GM21360 (cell line): ENCODE data around the gene NAT8L.
"Not testable (repeated sequence)": the region's sequence is repeated elsewhere in the genome, so short reads cannot be mapped to it uniquely, and the experiment has no call there.

Experiments used
- ATAC-seq: cut with Tn5 transposase; IDR thresholded peaks from one replicate; pipeline ENCODE4 v1.9.1; 2021; ENCODE audit warnings: mild to moderate bottlenecking, moderate library complexity; ENCODE audit not compliant: unreplicated experiment

NAT8L gene, protein sequence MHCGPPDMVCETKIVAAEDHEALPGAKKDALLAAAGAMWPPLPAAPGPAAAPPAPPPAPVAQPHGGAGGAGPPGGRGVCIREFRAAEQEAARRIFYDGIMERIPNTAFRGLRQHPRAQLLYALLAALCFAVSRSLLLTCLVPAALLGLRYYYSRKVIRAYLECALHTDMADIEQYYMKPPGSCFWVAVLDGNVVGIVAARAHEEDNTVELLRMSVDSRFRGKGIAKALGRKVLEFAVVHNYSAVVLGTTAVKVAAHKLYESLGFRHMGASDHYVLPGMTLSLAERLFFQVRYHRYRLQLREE

DNA sequence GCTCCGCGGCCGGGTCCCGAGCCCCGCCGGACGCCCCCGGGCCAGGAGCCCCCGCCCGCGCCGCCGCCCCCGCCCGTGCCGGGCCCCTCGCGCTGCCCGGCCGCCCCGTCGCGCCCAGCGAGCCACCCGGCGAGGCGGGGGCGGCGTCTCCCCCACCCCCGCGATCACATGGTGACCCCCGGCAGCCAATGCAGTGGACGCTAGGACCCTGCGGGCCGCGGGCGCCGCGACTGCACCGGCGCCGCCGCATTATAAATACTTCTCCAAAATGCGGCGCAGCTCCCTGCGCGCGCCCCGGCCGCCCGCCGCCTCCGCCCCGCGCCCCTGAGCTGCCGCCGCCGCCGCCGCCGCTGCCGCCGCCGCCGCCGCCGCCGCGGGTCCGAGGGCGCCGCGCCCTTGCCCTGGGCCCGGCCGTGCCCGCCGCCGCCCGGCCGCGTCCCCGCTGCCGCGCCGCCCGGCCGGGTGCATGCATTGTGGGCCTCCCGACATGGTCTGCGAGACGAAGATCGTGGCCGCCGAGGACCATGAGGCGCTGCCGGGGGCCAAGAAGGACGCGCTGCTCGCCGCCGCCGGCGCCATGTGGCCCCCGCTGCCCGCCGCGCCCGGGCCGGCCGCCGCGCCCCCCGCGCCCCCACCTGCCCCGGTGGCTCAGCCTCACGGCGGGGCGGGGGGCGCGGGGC, at the start of gene NAT8L:
TSS of gene NAT8L (plus strand) at position 282 of the 680 bp plus-strand sequence. CDS start at position 467, 185 bp downstream.
- no peak for ATAC-seq

- ATAC-seq: no peak
Observed at GRCh38 chr4:2009651-2010233, 49.4 kb upstream of the NAT8L start.

- no peak for ATAC-seq
Observed at GRCh38 chr4:2011583-2011982, 47.5 kb upstream of the NAT8L start.

DNA sequence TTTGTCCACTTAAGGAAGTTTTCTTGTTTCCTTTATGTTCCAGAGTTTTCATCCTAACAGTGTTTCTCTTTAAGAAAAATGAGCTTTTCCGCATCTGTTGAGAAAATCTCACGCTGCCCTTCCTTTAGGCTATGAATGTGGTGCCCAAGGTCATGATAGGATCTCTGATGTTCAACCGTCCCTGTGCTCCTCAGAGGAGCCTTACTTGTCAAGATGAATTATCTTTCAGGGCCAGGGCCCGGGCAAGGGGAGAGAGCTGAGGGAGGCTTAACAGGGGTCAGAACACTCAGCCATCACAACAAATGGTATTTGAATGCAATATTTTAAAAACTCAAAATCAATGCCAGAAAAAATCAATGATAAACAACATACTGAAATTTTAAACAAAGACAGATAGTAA, 44.1 kb upstream of the NAT8L start:
- no peak for ATAC-seq

- not testable (repeated sequence) for ATAC-seq
Observed at GRCh38 chr4:2021358-2022018, 37.6 kb upstream of the NAT8L start.

DNA sequence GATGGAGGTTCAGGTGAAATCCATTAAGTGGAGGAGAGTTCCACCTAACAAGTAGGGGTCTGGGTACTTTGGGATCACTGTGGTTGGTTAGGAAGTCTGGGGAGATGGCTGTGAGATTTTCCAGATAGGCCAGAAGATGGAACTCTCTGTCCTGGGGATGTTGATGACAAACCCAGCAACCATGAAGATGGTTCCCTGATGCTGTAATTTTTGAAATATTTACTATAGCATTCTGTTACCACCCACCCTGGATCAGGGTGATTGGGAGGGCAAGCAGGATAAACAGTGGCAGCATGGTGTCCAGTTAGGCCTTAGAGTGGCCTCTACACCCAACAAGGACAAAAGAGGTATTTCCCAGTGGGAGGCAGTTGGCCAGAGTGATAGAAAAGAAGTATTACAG, 34.4 kb upstream of the NAT8L start:
- no peak for ATAC-seq

- no peak for ATAC-seq
Observed at GRCh38 chr4:2025817-2026216, 33.3 kb upstream of the NAT8L start.

DNA sequence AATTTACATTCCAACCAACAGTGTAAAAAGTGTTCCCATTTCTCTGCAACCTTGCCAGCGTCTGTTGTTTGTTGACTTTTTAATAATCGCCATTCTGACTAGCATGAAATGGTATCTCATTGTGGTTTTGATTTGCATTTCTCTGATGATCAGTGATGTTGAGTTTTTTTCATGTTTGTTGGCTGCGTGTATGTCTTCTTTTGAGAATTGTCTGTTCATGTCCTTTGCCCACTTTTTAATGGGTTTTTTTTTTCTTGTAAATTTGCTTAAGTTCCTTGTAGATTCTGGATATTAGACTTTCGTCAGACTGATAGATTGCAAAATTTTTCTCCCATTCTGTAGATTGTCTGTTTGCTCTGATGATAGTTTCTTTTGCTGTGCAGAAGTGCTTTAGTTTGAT, 32.0 kb upstream of the NAT8L start:
- not testable (repeated sequence) for ATAC-seq

GRCh38 chr4:2031161-2031560, 28.0 kb upstream of the NAT8L start:
- not testable (repeated sequence) for ATAC-seq

DNA sequence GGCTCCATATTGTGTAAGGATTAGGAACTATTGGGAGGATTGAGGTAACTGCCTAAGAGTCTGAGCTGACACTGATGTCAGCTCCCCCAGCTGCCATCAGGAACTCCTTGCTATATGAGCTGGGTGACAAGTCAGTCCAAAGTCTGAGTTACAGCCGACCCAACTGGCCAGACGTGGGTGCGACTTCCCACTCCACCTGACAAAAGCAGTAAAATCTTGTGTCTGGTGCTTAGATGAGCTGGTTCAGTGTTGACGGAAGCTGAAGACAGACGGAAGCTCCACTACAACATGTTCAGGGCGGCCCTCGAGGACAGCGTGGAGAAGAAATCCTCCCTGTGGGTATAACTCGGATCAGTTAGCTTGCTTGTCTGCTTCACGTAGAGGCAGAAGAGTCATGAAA, 22.8 kb upstream of the NAT8L start:
- no peak for ATAC-seq

DNA sequence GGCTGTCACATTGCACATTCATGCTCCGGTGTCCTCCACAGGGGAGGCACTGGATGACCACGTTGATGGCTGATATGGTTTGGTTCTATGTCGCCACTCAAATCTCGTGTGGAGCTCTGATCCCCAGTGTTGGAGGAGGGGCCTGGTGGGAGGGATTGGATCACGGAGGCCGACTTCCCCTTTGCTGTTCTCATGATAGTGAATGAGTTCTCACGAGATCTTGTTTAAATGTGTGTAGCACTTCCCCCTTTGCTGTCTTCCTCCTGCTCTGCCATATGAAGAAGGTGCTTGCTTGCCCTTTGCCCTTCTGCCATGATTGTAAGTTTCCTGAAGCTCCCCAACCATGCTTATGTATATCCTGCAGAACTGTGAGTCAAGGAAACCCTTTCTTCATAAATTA, 22.3 kb upstream of the NAT8L start:
- ATAC-seq: no peak

DNA sequence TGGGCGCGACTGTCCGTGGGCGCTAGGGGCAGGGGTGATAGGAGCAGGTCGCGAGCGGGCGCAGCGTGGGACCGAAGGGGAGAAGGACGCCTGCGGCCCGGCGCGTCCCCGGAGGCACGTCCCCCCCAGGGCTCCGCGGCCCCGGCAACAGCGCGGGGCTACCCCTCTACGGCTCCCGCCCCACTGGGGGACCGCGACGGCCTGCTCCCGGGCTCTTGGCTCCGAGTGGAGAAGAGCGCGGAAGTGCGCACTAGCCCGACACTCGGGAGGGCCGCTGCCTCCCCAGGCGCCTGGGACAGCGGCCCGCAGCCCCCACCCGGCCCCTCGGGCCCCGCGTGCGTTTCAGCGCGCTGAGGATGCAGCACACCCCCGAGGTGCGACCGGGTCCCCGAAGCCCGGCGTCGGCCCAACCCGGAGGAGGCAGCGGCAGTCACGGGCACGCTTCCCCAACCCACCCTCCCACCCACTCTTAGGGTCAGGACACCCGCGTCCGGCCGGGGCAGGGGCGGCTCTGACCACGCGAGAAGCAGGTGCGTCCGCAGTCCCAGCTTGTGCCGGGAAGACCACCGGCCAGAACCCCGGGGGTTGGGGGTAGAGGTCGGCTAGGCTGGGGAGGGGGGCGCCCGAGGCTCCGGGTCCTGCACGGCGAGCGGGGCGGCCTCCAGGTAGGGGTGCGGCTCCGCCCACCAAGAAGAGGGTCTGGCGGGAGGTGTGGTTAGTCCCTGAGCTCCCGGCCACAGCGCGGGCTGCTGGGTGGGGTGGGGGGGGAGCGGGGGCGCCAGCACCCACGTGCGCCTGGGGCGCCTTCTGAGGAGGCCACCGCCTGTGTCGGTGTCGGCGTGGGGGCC, 18.5 kb upstream of the NAT8L start:
- no peak for ATAC-seq

GRCh38 chr4:2041239-2042130, 17.6 kb upstream of the NAT8L start:
- ATAC-seq: peak; percentile 51

- ATAC-seq: peak; percentile 27
Observed at GRCh38 chr4:2042204-2042946, 16.8 kb upstream of the NAT8L start.

DNA sequence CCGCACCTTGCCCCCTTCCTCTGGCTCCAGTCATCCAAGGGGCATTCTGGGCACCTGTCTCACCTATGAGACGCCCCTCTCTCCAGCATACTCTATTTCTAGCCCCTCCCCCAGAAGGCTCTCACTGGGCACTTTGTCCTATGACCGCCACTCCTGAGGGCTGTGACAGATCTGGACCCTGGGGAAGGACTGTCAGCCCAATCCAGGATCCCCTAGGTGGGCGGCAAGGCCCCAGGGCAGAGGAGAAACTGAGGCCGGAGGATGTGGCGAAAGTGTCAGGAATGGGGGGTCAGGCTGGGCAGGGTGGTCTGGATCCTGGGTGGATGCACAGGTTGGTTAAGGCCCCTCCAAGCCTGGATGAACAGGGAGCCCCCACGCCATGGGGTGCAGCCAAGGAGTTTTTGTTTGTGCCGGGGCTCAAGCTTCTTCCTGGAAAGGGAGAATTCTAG, 16.2 kb upstream of the NAT8L start:
- ATAC-seq: no peak

- no peak for ATAC-seq
Observed at GRCh38 chr4:2043396-2044118, 15.6 kb upstream of the NAT8L start.

- ATAC-seq: no peak
Observed at GRCh38 chr4:2044119-2044485, 15.0 kb upstream of the NAT8L start.
